Keratinocyte (primary cell): ENCODE results near the gene SFMBT2. TPM values are rescaled to one million over a fixed set of nuclear protein-coding genes. Genes with fewer than 3 reads are reported as not detected.

Experiments used
- DNase-seq: peaks from one replicate; pipeline ENCODE4 v3.0.0-alpha.2; 2011; ENCODE audit warnings: low read depth, missing footprints, low spot score
- FAIRE-seq: peaks from 2 replicates; lab custom pipeline; 2011; peaks lifted over from hg19 to GRCh38; lab: Jason Lieb, UNC
- H2AFZ ChIP-seq: 2 replicates; pipeline ENCODE4 v1.6.0; 2012; ENCODE audit warnings: low read length, control low read depth, inconsistent platforms; ENCODE audit not compliant: control insufficient read depth
- H3K27ac ChIP-seq: 2 replicates; pipeline ENCODE4 v1.5.1; 2011; ENCODE audit warnings: low read length; ENCODE audit not compliant: control insufficient read depth, insufficient read depth
- H3K27me3 ChIP-seq: 3 replicates; pipeline ENCODE4 v1.6.0; 2011; ENCODE audit warnings: low read length; ENCODE audit not compliant: control insufficient read depth, insufficient read depth; ENCODE audit errors: extremely low read depth
- H3K36me3 ChIP-seq, 2 experiments: 2 replicates in 1 of 2; 3 replicates in 1 of 2; pipeline ENCODE4 v1.5.1; 2011; ENCODE audit warnings: low read length in 2 of 2, mild to moderate bottlenecking in 1 of 2; ENCODE audit not compliant: control insufficient read depth in 2 of 2, insufficient read depth in 2 of 2; ENCODE audit errors: extremely low read depth in 1 of 2
- H3K4me1 ChIP-seq: 3 replicates; pipeline ENCODE4 v1.5.1; 2011; ENCODE audit warnings: low read length; ENCODE audit not compliant: control insufficient read depth, insufficient read depth; ENCODE audit errors: extremely low read depth
- H3K4me2 ChIP-seq: 3 replicates; pipeline ENCODE4 v1.6.0; 2011; ENCODE audit warnings: low read depth, low read length; ENCODE audit not compliant: control insufficient read depth, insufficient read depth; ENCODE audit errors: extremely low read depth
- H3K4me3 ChIP-seq, 3 experiments: fragments of 200-600 bp in 1 of 3; sonication (generic) in 1 of 3; 2 replicates in 2 of 3; 3 replicates in 1 of 3; pipeline ENCODE4 v1.5.1; 2011 to 2016; ENCODE audit warnings: low read length in 3 of 3, mild to moderate bottlenecking in 3 of 3, control low read depth in 2 of 3, inconsistent platforms in 1 of 3, low read depth in 1 of 3, mixed read lengths in 1 of 3, mixed run types in 1 of 3, moderate library complexity in 1 of 3; ENCODE audit not compliant: control insufficient read depth in 2 of 3, insufficient read depth in 2 of 3; ENCODE audit errors: extremely low read depth in 1 of 3
- H3K79me2 ChIP-seq: 2 replicates; pipeline ENCODE4 v1.6.0; 2012; ENCODE audit warnings: low read length; ENCODE audit not compliant: control insufficient read depth, insufficient read depth
- H3K9ac ChIP-seq: 3 replicates; pipeline ENCODE4 v1.6.0; 2011; ENCODE audit warnings: low read length; ENCODE audit not compliant: control insufficient read depth, insufficient read depth; ENCODE audit errors: extremely low read depth
- H3K9me1 ChIP-seq: 3 replicates; pipeline ENCODE4 v1.6.0; 2011; ENCODE audit warnings: low read length; ENCODE audit not compliant: control insufficient read depth, insufficient read depth; ENCODE audit errors: extremely low read depth
- H3K9me3 ChIP-seq: 2 replicates; pipeline ENCODE4 v1.5.1; 2012; ENCODE audit warnings: low read depth, low read length; ENCODE audit not compliant: control insufficient read depth
- H4K20me1 ChIP-seq: 3 replicates; pipeline ENCODE4 v1.6.0; 2011; ENCODE audit warnings: low read length; ENCODE audit not compliant: control insufficient read depth, insufficient read depth; ENCODE audit errors: extremely low read depth
- EZH2 ChIP-seq: IDR thresholded peaks from one replicate; pipeline ENCODE4 v1.6.1; 2012; ENCODE audit warnings: inconsistent platforms, mild to moderate bottlenecking, low read length, moderate library complexity
- dilution Hi-C: fragments of 300-500 bp; cut with MboI; formaldehyde crosslinking; loops from one replicate; pipeline ENCODE4 v1.7.0; 2020; ENCODE audit warnings: low sequenced_read_pairs; ENCODE audit not compliant: extremely low pct_ligation_motif_present
- polyA plus RNA-seq, 5 experiments: library from polyadenylated mRNA; depleted of rRNA in 3 of 5; stranded (reverse) in 3 of 5; stranded (forward) in 1 of 5; unstranded in 1 of 5; fragments of >200 nt; gene quantifications; 1 replicate in 1 of 5; 2 replicates in 3 of 5; 3 replicates in 1 of 5; pipeline versions ENCODE4 v1.2.1 to v1.2.3, GENCODE V29; 2011 to 2012; ENCODE audit warnings: missing spikeins in 2 of 5, low read depth in 1 of 5, low replicate concordance in 1 of 5
- TF ChIP-seq, protein P1 (sequence below), 3 experiments: IDR thresholded peaks in 1 of 3; conservative IDR thresholded peaks in 1 of 3; optimal IDR thresholded peaks in 1 of 3; 2 replicates in 2 of 3; 3 replicates in 1 of 3; pipeline versions ENCODE3 to v1.5.1; 2011; ENCODE audit warnings: low read length in 3 of 3, mild to moderate bottlenecking in 3 of 3, moderate library complexity in 2 of 3, control low read depth in 1 of 3, inconsistent platforms in 1 of 3; ENCODE audit not compliant: insufficient read depth in 2 of 3; ENCODE audit errors: extremely low read depth in 1 of 3

Gene SFMBT2
- polyA plus RNA-seq, 1 donor (not counting 4 experiments of a cell fraction or from before 2014, with no cell fraction given), result 0.71 TPM

DNA sequence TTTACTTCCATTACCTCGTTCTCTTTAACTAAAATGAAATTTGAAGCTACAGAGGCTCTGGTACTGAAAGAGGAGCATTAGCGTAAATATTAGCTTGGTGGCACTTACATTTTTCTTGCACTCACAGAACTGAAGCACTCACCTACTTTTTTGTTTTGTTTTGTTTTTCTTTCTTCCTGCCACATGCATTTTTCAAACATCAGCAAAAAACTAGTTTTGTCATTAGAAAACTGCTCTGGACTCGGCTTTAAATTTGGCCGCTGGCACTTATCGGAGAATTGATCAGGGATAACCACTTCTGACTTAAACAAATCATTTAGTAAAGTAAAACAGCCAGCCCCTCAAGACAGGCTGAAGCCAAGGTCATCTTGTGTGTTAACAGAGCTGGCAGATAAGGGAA is 216.3 kb downstream of the SFMBT2 start:
- no peaks in the 10 kb centered on the region for H3K9me3 ChIP-seq
- no peaks in the 10 kb centered on the region for H4K20me1 ChIP-seq
- H3K36me3 ChIP-seq, result no peaks in the 10 kb centered on the region
- dilution Hi-C loops, result no loop called here
- H3K9me1 ChIP-seq, result no peaks in the 10 kb centered on the region
- no peak overlapping the region for H2AFZ ChIP-seq
- no peak overlapping the region for H3K27ac ChIP-seq
- TF ChIP-seq, protein P1, sequence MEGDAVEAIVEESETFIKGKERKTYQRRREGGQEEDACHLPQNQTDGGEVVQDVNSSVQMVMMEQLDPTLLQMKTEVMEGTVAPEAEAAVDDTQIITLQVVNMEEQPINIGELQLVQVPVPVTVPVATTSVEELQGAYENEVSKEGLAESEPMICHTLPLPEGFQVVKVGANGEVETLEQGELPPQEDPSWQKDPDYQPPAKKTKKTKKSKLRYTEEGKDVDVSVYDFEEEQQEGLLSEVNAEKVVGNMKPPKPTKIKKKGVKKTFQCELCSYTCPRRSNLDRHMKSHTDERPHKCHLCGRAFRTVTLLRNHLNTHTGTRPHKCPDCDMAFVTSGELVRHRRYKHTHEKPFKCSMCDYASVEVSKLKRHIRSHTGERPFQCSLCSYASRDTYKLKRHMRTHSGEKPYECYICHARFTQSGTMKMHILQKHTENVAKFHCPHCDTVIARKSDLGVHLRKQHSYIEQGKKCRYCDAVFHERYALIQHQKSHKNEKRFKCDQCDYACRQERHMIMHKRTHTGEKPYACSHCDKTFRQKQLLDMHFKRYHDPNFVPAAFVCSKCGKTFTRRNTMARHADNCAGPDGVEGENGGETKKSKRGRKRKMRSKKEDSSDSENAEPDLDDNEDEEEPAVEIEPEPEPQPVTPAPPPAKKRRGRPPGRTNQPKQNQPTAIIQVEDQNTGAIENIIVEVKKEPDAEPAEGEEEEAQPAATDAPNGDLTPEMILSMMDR (optimal IDR thresholded peaks at IDR 0.05 in 1 of 3, IDR thresholded peaks at IDR 0.05 in 1 of 3, conservative IDR thresholded peaks at IDR 0.05 in 1 of 3; ENCODE audit: extremely low read depth in 1 of 3, insufficient read depth in 2 of 3, low read length in 3 of 3), result no peak
- TF ChIP-seq EZH2, result no peak
- no peak for DNase-seq
- H3K4me1 ChIP-seq, result no peaks in the 10 kb centered on the region
- H3K79me2 ChIP-seq, result no peaks in the 10 kb centered on the region
- no peak for FAIRE-seq
- H3K4me2 ChIP-seq, result no peak overlapping the region
- no peak overlapping the region for H3K4me3 ChIP-seq
- H3K9ac ChIP-seq, result no peak overlapping the region
- H3K27me3 ChIP-seq, result no peaks in the 10 kb centered on the region

DNA sequence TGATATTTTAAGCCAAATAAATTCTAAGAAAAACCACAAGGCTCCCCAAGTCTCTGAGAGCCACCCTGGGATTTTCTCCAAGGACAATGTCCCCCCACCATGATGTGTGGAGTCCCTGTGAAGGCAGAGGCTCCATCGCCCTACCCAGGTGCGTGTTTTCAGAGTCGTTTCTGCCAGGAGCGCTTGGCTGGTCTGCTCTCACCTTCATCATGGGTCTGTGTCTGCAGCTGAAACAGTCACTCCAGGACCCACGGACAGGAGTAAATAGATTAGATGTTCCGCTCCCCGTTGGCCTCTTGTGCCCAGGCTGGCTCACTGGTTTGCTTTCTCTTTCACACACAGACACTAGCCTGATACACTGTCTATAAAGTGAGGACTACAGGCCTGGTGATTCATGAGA is 217.5 kb downstream of the SFMBT2 start:
- no peaks in the 10 kb centered on the region for H3K4me1 ChIP-seq
- no peak overlapping the region for H3K9ac ChIP-seq
- H3K9me1 ChIP-seq, result no peaks in the 10 kb centered on the region
- dilution Hi-C loops, result no loop called here
- no peak overlapping the region for H3K4me2 ChIP-seq
- FAIRE-seq (no peak), DNase-seq (no peak)
- no peaks in the 10 kb centered on the region for H3K36me3 ChIP-seq
- no peaks in the 10 kb centered on the region for H3K79me2 ChIP-seq
- no peaks in the 10 kb centered on the region for H3K27me3 ChIP-seq
- H3K27ac ChIP-seq, result no peak overlapping the region
- no peak for TF ChIP-seq EZH2
- TF ChIP-seq, protein P1 (optimal IDR thresholded peaks at IDR 0.05 in 1 of 3, IDR thresholded peaks at IDR 0.05 in 1 of 3, conservative IDR thresholded peaks at IDR 0.05 in 1 of 3; ENCODE audit: extremely low read depth in 1 of 3, insufficient read depth in 2 of 3, low read length in 3 of 3), result no peak
- H3K9me3 ChIP-seq, result no peaks in the 10 kb centered on the region
- no peak overlapping the region for H2AFZ ChIP-seq
- H3K4me3 ChIP-seq, result no peak overlapping the region
- no peaks in the 10 kb centered on the region for H4K20me1 ChIP-seq
